Activated T-cell treated with anti-CD3 and anti-CD28 coated beads for 1 hour (primary cell): Measurements from ENCODE around the gene UBA6.
"Not testable (repeated sequence)": the region's sequence is repeated elsewhere in the genome, so short reads cannot be mapped to it uniquely, and the experiment has no call there.

Experiments used
- DNase-seq: peaks from one replicate; pipeline ENCODE4 v3.0.0-alpha.2; 2020; ENCODE audit warnings: low read depth

UBA6 gene

GRCh38 chr4:67713529-67714247 lies 12.7 kb upstream of the UBA6 start:
- DNase-seq: no peak

GRCh38 chr4:67712650-67713528 lies 11.9 kb upstream of the UBA6 start:
- DNase-seq: no peak

GRCh38 chr4:67712000-67712625 lies 11.2 kb upstream of the UBA6 start:
- no peak for DNase-seq

GRCh38 chr4:67706682-67707081 lies 5.7 kb upstream of the UBA6 start:
- DNase-seq: not testable (repeated sequence)

GRCh38 chr4:67704843-67705242 lies 3.9 kb upstream of the UBA6 start:
- no peak for DNase-seq

GRCh38 chr4:67702166-67702565 lies 1.2 kb upstream of the UBA6 start:
- no peak for DNase-seq

GRCh38 chr4:67701517-67701850 lies 529 bp upstream of the UBA6 start:
- no peak for DNase-seq

GRCh38 chr4:67700116-67700737 lies 728 bp downstream of the UBA6 start:
- DNase-seq: no peak

- DNase-seq: no peak
These were observed 1.4 kb downstream of the UBA6 start for GRCh38 chr4:67699603-67700002.

GRCh38 chr4:67697860-67698687 lies 2.9 kb downstream of the UBA6 start:
- no peak for DNase-seq

GRCh38 chr4:67696061-67696460 lies 4.9 kb downstream of the UBA6 start:
- no peak for DNase-seq

- no peak for DNase-seq
These were observed 6.3 kb downstream of the UBA6 start for GRCh38 chr4:67694662-67695061.

GRCh38 chr4:67691328-67691727 lies 9.6 kb downstream of the UBA6 start:
- DNase-seq: no peak

GRCh38 chr4:67687636-67688035 lies 13.3 kb downstream of the UBA6 start:
- DNase-seq: no peak

- no peak for DNase-seq
These were observed 15.5 kb downstream of the UBA6 start for GRCh38 chr4:67685532-67685859.

- DNase-seq: no peak
These were observed 16.0 kb downstream of the UBA6 start for GRCh38 chr4:67684839-67685531.

GRCh38 chr4:67682266-67682665 lies 18.7 kb downstream of the UBA6 start:
- DNase-seq: no peak

- no peak for DNase-seq
These were observed 20.3 kb downstream of the UBA6 start for GRCh38 chr4:67680581-67681222.

- DNase-seq: no peak
These were observed 22.3 kb downstream of the UBA6 start for GRCh38 chr4:67678612-67679011.

GRCh38 chr4:67674098-67674497 lies 26.9 kb downstream of the UBA6 start:
- no peak for DNase-seq

GRCh38 chr4:67668315-67668714 lies 32.6 kb downstream of the UBA6 start:
- DNase-seq: no peak
